Psoas muscle (tissue), 8 donors: Measurements from ENCODE around the gene CAMK1D. TPM values are rescaled to one million over a fixed set of nuclear protein-coding genes. Genes with fewer than 3 reads are reported as not detected.

Experiments used
- ATAC-seq, 4 donors: fragments of 200-7000 bp; cut with Tn5 transposase; one replicate each; pipeline ENCODE4 v1.9.1; 2020; ENCODE audit warnings: moderate library complexity in 3 of 4, mild to moderate bottlenecking in 2 of 4
- DNase-seq, 2 donors: peaks; one replicate each; pipeline ENCODE4 v3.0.0-alpha.2; 2020
- H3K27ac ChIP-seq: fragments of 200-600 bp; one replicate; pipeline ENCODE4 v1.8.0; 2022
- H3K27me3 ChIP-seq, 3 donors: fragments of 200-600 bp in 1 of 3; one replicate each; pipeline versions ENCODE4 v1.6.1 to v1.8.0; 2013 to 2022; ENCODE audit warnings: low read length in 2 of 3, mild to moderate bottlenecking in 2 of 3, moderate library complexity in 1 of 3; ENCODE audit not compliant: insufficient read depth in 3 of 3
- H3K36me3 ChIP-seq, 2 donors: fragments of 200-600 bp in 1 of 2; one replicate each; pipeline versions ENCODE4 v1.6.1 to v1.8.0; 2013 to 2022; ENCODE audit warnings: low read depth in 1 of 2, mild to moderate bottlenecking in 1 of 2, moderate library complexity in 1 of 2; ENCODE audit not compliant: insufficient read depth in 1 of 2
- H3K4me1 ChIP-seq: fragments of 200-600 bp; one replicate; pipeline ENCODE4 v1.8.0; 2022
- H3K4me3 ChIP-seq: fragments of 200-600 bp; one replicate; pipeline ENCODE4 v1.8.0; 2022; ENCODE audit warnings: mild to moderate bottlenecking
- H3K9me3 ChIP-seq: fragments of 200-600 bp; one replicate; pipeline ENCODE4 v1.8.0; 2022
- CTCF ChIP-seq: fragments of 200-600 bp; IDR thresholded peaks from one replicate; pipeline ENCODE4 v1.8.0; 2022; ENCODE audit warnings: antibody characterized with exemption
- WGBS, 3 donors: extraction: QIAGEN DNeasy Blood & Tissue Kit; methylation state at CpG; one replicate each; pipeline versions ENCODE4 v1.1.6 to v1.1.7; 2013; 5-methylcytosine and 5-hydroxymethylcytosine counted together
- intact Hi-C, 2 donors: fragments of 100-400 bp; cut with DNase I; formaldehyde crosslinking; loops; one replicate each; pipeline versions ENCODE4 v1.11.0 to v1.14.2; 2022
- polyA plus RNA-seq, 3 donors: library from polyadenylated mRNA; stranded (reverse); fragments of 200-250 nt; gene quantifications; one replicate each; pipeline ENCODE4 v1.2.3, GENCODE V29; 2013
- total RNA-seq, 4 donors: library from RNA; stranded (reverse); fragmentation: NEBNext Ultra II Directional in 2 of 4; extraction: Animal tissue kit (Norgen Biotek cat#: 25700) in 2 of 4; gene quantifications; one replicate each; pipeline versions ENCODE4 v1.2.1 to v1.2.4, GENCODE V29; 2021 to 2023
- donor health status: healthy with polysubstance abuse.
- donor health status: DM: no; HTN: no; CAD: no; lungs with moderate emphysema.
- donor health status: Bipolar disorder and iron deficiency.
- donor health status: healthy.
- donor health status: DM: yes; HTN: yes; CAD: no.
- donor health status: DM: no; HTN: no; CAD: no.
- donor health status: DM: no; HTN: no; CAD: no.
- donor health status: DM: yes; HTN: yes; CAD: no.

The CAMK1D gene
- total and polyA plus RNA-seq, 7 donors, result 0.39 to 1.8 (median 0.53) TPM

- H3K4me1 ChIP-seq, result no peaks in the 10 kb centered on the region
- no peak for TF ChIP-seq CTCF
- H3K9me3 ChIP-seq, result no peaks in the 10 kb centered on the region
- intact Hi-C loops, result no loop called here
- H3K4me3 ChIP-seq, result no peak overlapping the region
- WGBS, 3 donors, result 28 to 39% (median 32%) methylated on average over 20 of the region's 20 CpGs
- H3K36me3 ChIP-seq, result no peaks in the 10 kb centered on the region
- ATAC-seq (peak in 3 of 4 donors; percentile 28 to 63 (median 56)), DNase-seq (peak; percentile 53 to 64)
- H3K27ac ChIP-seq, result no peak overlapping the region
- no peaks in the 10 kb centered on the region for H3K27me3 ChIP-seq
Observed at GRCh38 chr10:12566161-12567115, 217.1 kb downstream of the CAMK1D start.

- Histone ChIP-seq H3K9me3 (no peaks in the 10 kb centered on the region), H3K27ac (no peak overlapping the region), H3K4me3 (no peak overlapping the region), H3K4me1 (no peaks in the 10 kb centered on the region), H3K27me3 (no peaks in the 10 kb centered on the region), H3K36me3 (no peaks in the 10 kb centered on the region)
- TF ChIP-seq CTCF, result no peak
- intact Hi-C loops, result no loop called here
- ATAC-seq, result no peak
- DNase-seq, result no peak
- WGBS, 3 donors, result 72 to 82% (median 78%) methylated on average over 7 of the region's 7 CpGs
Observed at GRCh38 chr10:12568391-12569009, 219.2 kb downstream of the CAMK1D start.

- no peak for ATAC-seq
- H3K9me3 ChIP-seq, result no peaks in the 10 kb centered on the region
- DNase-seq, result no peak
- no peaks in the 10 kb centered on the region for H3K27me3 ChIP-seq
- intact Hi-C loops, result no loop called here
- H3K4me1 ChIP-seq, result no peaks in the 10 kb centered on the region
- 80 to 83% (median 80%) methylated on average over 3 of the region's 3 CpGs for WGBS, 3 donors
- TF ChIP-seq CTCF, result no peak
- no peak overlapping the region for H3K27ac ChIP-seq
- H3K4me3 ChIP-seq, result no peak overlapping the region
- no peaks in the 10 kb centered on the region for H3K36me3 ChIP-seq
Observed at GRCh38 chr10:12572281-12572680, 222.9 kb downstream of the CAMK1D start.

GRCh38 chr10:12577610-12578009 is 228.3 kb downstream of the CAMK1D start:
- Histone ChIP-seq H3K27me3 (no peaks in the 10 kb centered on the region), H3K36me3 (no peaks in the 10 kb centered on the region), H3K9me3 (no peaks in the 10 kb centered on the region), H3K27ac (no peak overlapping the region), H3K4me3 (no peak overlapping the region), H3K4me1 (no peaks in the 10 kb centered on the region)
- 92 to 93% (median 92%) methylated on average over 7 of the region's 7 CpGs for WGBS, 3 donors
- intact Hi-C loops, result no loop called here
- DNase-seq, result no peak
- TF ChIP-seq CTCF, result no peak
- no peak for ATAC-seq
